ENCODE results near the gene ZBTB17.
"Not testable (repeated sequence)": the region's sequence is repeated elsewhere in the genome, so short reads cannot be mapped to it uniquely, and the experiment has no call there.

ZBTB17 gene

GRCh38 chr1:15931884-15932283, 44.0 kb downstream of the ZBTB17 start:
- DNase-seq, result no peak

GRCh38 chr1:15931401-15931800, 44.5 kb downstream of the ZBTB17 start:
- DNase-seq, result no peak

GRCh38 chr1:15928971-15929965, 46.6 kb downstream of the ZBTB17 start:
- DNase-seq, result no peak

- DNase-seq, result not testable (repeated sequence)
These were observed 49.5 kb downstream of the ZBTB17 start for GRCh38 chr1:15926448-15926847.

- DNase-seq, result peak; percentile 57
These were observed 52.7 kb downstream of the ZBTB17 start for GRCh38 chr1:15923241-15923640.

- DNase-seq, result peak; percentile 89
These were observed 56.8 kb downstream of the ZBTB17 start for GRCh38 chr1:15918962-15919715.

GRCh38 chr1:15916916-15917315, 59.0 kb downstream of the ZBTB17 start:
- no peak for DNase-seq

DNA sequence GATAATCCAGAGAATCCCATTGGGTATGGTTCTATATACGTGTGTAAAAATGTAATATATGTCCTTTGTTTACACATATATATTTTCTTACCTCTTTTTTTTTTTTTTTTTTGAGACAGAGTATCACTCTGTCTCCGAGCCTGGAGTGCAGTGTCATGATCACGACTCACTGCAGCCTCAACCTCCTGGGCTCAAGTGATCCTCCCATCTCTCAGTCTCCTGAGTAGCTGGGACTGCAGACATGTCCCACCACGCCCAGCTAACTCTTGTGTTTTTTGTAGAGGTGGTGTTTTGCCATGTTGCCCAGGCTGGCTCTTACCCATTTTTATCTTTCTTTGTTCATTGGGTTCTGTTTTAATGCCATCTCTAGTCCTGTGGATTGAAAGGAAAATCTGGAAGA, 59.5 kb downstream of the ZBTB17 start:
- peak; percentile 39 for DNase-seq

DNA sequence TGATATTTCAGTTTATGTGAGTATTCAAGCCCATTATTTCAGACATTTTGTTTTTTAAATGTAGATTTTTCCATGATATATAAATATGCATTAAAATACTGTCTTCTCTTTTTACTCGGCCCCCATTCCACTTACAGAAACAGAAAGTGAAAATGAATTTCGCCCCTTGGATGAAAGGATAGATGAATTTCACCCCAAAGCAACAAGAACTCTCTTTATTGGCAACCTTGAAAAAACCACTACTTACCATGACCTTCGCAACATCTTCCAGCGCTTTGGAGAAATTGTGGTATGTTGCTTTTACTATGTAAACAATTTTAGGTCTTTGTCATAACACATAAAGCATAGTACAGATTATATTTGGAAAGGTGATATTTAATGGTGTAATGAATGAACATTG, 59.9 kb downstream of the ZBTB17 start:
- no peak for DNase-seq

GRCh38 chr1:15913607-15914006, 62.3 kb downstream of the ZBTB17 start:
- DNase-seq, result not testable (repeated sequence)

- DNase-seq, result no peak
These were observed 64.0 kb downstream of the ZBTB17 start for GRCh38 chr1:15911927-15912326.

DNA sequence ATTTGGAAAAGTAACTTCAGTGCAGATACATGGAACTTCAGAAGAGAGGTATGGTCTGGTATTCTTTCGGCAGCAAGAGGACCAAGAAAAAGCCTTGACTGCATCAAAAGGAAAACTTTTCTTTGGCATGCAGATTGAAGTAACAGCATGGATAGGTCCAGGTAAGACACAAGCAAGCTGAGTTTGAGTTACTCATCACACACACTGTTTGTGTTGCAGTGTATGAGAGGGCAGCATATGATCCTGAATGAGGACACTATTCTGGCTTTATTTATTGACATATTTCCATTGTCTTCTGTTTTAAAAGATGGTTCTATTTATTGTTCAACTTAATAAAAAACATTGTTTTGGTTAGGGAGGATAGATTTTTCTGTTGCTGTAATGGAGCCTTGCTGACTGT, 64.8 kb downstream of the ZBTB17 start:
- DNase-seq, result no peak

GRCh38 chr1:15908597-15908996, 67.3 kb downstream of the ZBTB17 start:
- no peak for DNase-seq

DNA sequence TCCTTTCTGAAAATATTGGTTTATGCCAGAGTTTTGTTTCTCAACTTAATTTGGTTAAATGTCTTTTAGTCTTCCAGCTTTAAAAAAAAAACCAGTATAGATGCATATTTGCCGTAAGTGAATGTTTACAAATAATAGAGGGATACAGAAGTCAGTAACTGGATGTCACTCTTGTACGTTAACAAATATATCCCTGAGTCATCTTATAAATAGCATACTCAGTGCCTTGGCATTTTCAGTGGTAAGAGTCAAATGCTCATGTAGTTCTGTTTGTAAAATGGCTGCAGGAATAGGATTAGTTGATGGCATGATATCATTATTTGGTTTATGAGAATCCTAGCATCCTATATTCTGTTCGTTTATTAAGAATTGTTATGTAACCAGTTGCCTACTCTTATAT, 73.0 kb downstream of the ZBTB17 start:
- DNase-seq, result peak; percentile 73

- DNase-seq, result no peak
These were observed 75.1 kb downstream of the ZBTB17 start for GRCh38 chr1:15900662-15901279.

GRCh38 chr1:15899266-15899665, 76.6 kb downstream of the ZBTB17 start:
- DNase-seq, result no peak

GRCh38 chr1:15896841-15897610, 78.9 kb downstream of the ZBTB17 start:
- DNase-seq, result not testable (repeated sequence)

DNA sequence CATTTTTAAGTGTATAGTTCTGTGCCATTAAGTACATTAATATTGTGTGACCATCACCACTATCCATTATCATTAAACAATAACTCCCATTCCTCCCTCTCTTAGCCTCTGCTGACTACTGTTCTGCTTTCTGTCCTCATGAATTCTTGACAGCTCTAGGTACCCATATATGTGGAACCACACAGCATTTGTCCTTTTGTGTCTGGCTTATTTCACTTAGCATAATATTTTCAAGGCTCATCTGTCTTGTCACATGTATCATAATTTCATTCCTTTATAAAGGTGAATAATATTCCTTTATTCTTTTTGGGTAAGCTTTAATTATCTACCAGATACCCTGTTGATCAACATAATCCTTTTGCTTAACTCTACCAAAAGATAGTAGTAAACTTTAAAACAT, 80.7 kb downstream of the ZBTB17 start:
- DNase-seq, result no peak

GRCh38 chr1:15892857-15893599, 82.9 kb downstream of the ZBTB17 start:
- peak; percentile 48 for DNase-seq
